HEK293 (cell line): ENCODE data around the gene NPW.

Experiments
- CTCF ChIA-PET: fragments of 350-600 bp; formaldehyde crosslinking; extraction: SDS; loops from one replicate; lab custom pipeline; 2021; ENCODE audit warnings: antibody characterized with exemption; lab: Yijun Ruan, JAX
- POLR2A ChIA-PET: fragments of 300-600 bp; formaldehyde crosslinking; extraction: SDS; loops from one replicate; lab custom pipeline; 2020; ENCODE audit warnings: antibody characterized with exemption, inconsistent platforms; lab: Yijun Ruan, JAX
- H3K27ac ChIP-seq: fragments of 200-500 bp; sonication (Bioruptor generic); 2 replicates; pipeline ENCODE4 v1.5.1; 2014; ENCODE audit warnings: low read depth, low read length, control low read depth, inconsistent platforms; ENCODE audit errors: extremely low read depth
- H3K36me3 ChIP-seq, 2 experiments: fragments of 200-500 bp in 1 of 2; sonication (Bioruptor generic) in 1 of 2; 1 replicate in 1 of 2; 2 replicates in 1 of 2; pipeline ENCODE4 v1.5.1; 2014 to 2017; ENCODE audit warnings: inconsistent platforms in 2 of 2, low read length in 2 of 2; ENCODE audit not compliant: control insufficient read depth in 2 of 2, insufficient read depth in 1 of 2
- H3K4me1 ChIP-seq: fragments of 200-500 bp; sonication (Bioruptor generic); 2 replicates; pipeline ENCODE4 v1.5.1; 2014; ENCODE audit warnings: mild to moderate bottlenecking, low read length, inconsistent platforms; ENCODE audit not compliant: control insufficient read depth, insufficient read depth
- H3K4me3 ChIP-seq: 2 replicates; pipeline ENCODE4 v1.5.1; 2011; ENCODE audit warnings: low read depth, mild to moderate bottlenecking, control low read depth, low read length, moderate library complexity
- H3K9me3 ChIP-seq: fragments of 200-500 bp; sonication (Bioruptor generic); 2 replicates; pipeline ENCODE4 v1.5.1; 2014; ENCODE audit warnings: low read depth, low read length, inconsistent platforms; ENCODE audit not compliant: control insufficient read depth, insufficient read depth
- BCL11B ChIP-seq: fragments of 450-650 bp; formaldehyde crosslinking; IDR thresholded peaks from 2 replicates; pipeline ENCODE4 v1.5.1; 2016; ENCODE audit warnings: low read depth, missing biosample characterization, missing genetic modification characterization
- GLIS1 ChIP-seq: fragments of 450-650 bp; formaldehyde crosslinking; IDR thresholded peaks from 2 replicates; pipeline ENCODE4 v1.5.1; 2016; ENCODE audit warnings: missing biosample characterization, missing genetic modification characterization
- HIC1 ChIP-seq: fragments of 450-650 bp; formaldehyde crosslinking; IDR thresholded peaks from 2 replicates; pipeline ENCODE4 v1.5.1; 2016; ENCODE audit warnings: missing biosample characterization, missing genetic modification characterization
- PATZ1 ChIP-seq: fragments of 450-650 bp; formaldehyde crosslinking; IDR thresholded peaks from 2 replicates; pipeline ENCODE4 v1.5.1; 2016; ENCODE audit warnings: missing biosample characterization, missing genetic modification characterization
- PBX3 ChIP-seq: sonication (generic); formaldehyde crosslinking; IDR thresholded peaks from 2 replicates; pipeline ENCODE4 v1.8.1; 2022; ENCODE audit warnings: mild to moderate bottlenecking, moderate library complexity, missing genetic modification reagents
- SCRT2 ChIP-seq: fragments of 450-650 bp; formaldehyde crosslinking; IDR thresholded peaks from 2 replicates; pipeline ENCODE4 v1.5.1; 2016; ENCODE audit warnings: missing biosample characterization, missing genetic modification characterization
- ZFHX2 ChIP-seq: fragments of 450-650 bp; formaldehyde crosslinking; conservative IDR thresholded peaks from 2 replicates; pipeline ENCODE4 v1.5.1; 2016; ENCODE audit warnings: missing biosample characterization, missing genetic modification characterization
- ZNF341 ChIP-seq: fragments of 450-650 bp; formaldehyde crosslinking; IDR thresholded peaks from 2 replicates; pipeline ENCODE4; 2016; ENCODE audit warnings: low read depth, missing biosample characterization, missing genetic modification characterization
- ZNF596 ChIP-seq: fragments of 450-650 bp; IDR thresholded peaks from 2 replicates; pipeline ENCODE4 v1.5.0; 2018; ENCODE audit warnings: missing biosample characterization, mild to moderate bottlenecking, missing genetic modification characterization, moderate library complexity
- ZNF639 ChIP-seq: fragments of 450-650 bp; formaldehyde crosslinking; IDR thresholded peaks from 2 replicates; pipeline ENCODE4 v1.5.1; 2016; ENCODE audit warnings: missing biosample characterization, missing genetic modification characterization
- ZNF776 ChIP-seq: fragments of 450-650 bp; formaldehyde crosslinking; IDR thresholded peaks from 2 replicates; pipeline ENCODE4 v1.5.0; 2017; ENCODE audit warnings: missing biosample characterization, missing genetic modification characterization, borderline replicate concordance
- ZSCAN30 ChIP-seq: fragments of 450-650 bp; IDR thresholded peaks from 2 replicates; pipeline ENCODE4 v1.5.1; 2018; ENCODE audit warnings: missing biosample characterization, mild to moderate bottlenecking, missing genetic modification characterization, moderate library complexity

The NPW gene

GRCh38 chr16:2038382-2039231 is 19.0 kb downstream of the NPW start (continued):
- TF ChIP-seq PBX3 (CRISPR knock-in tag): no peak

- TF ChIP-seq GLIS1 (tag by site-specific recombination): 0 out of 2 replicates have a peak, but pooled peaks have one; percentile 28
- no peak for TF ChIP-seq ZNF596 (tag by site-specific recombination)
- TF ChIP-seq HIC1 (tag by site-specific recombination): peak; percentile 29; the same call in 1 of the 2 replicates
- 0 out of 2 replicates have a peak, but pooled peaks have one; percentile 33 for TF ChIP-seq PATZ1 (tag by site-specific recombination)
- TF ChIP-seq ZFHX2: peak; percentile 41
- TF ChIP-seq ZSCAN30 (tag by site-specific recombination): no peak
- peak; percentile 54; the same call in 1 of the 2 replicates for TF ChIP-seq SCRT2 (tag by site-specific recombination)
- TF ChIP-seq ZNF776: no peak
- peak; percentile 57 for TF ChIP-seq BCL11B (tag by site-specific recombination)
- TF ChIP-seq ZNF341 (tag by site-specific recombination): 0 out of 2 replicates have a peak, but pooled peaks have one; percentile 18
- H3K4me3 ChIP-seq: no peak overlapping the region
- no peak overlapping the region for H3K27ac ChIP-seq
- H3K4me1 ChIP-seq: peaks cover 4% of the 10 kb centered on the region; the same call in 1 of the 2 replicates
- ChIA-PET POLR2A (interaction anchor here (1.3 to 2.4 kb wide), 2 partner anchors 12 to 116 kb away, joined by 6 read pairs; partner anchors contain the start of gene TRAF7), CTCF (no interaction called here)
- H3K9me3 ChIP-seq: no peaks in the 10 kb centered on the region
- peaks cover 0 to 20% of the 10 kb centered on the region in 2 experiments; a peak in 2 of 3 replicates for H3K36me3 ChIP-seq
Measured at GRCh38 chr16:2039274-2040031, 19.9 kb downstream of the NPW start.

- H3K36me3 ChIP-seq: peaks cover 0 to 20% of the 10 kb centered on the region in 2 experiments; a peak in 2 of 3 replicates
- no peaks in the 10 kb centered on the region for H3K9me3 ChIP-seq
- TF ChIP-seq HIC1 (tag by site-specific recombination) (0 out of 2 replicates have a peak, but pooled peaks have one; percentile 12), ZNF639 (tag by site-specific recombination) (no peak)
- POLR2A ChIA-PET: interaction anchor here (1.3 to 2.4 kb wide), 2 partner anchors 12 to 115 kb away, joined by 6 read pairs; partner anchors contain the start of gene TRAF7
- H3K4me1 ChIP-seq: peaks cover 4% of the 10 kb centered on the region; the same call in 1 of the 2 replicates
- no peak overlapping the region for H3K4me3 ChIP-seq
- CTCF ChIA-PET: interaction anchor here (0.5 kb wide), 1 partner anchor 1124 kb away, joined by 3 read pairs; no protein-coding TSS in a partner anchor
- no peak overlapping the region for H3K27ac ChIP-seq
Measured at GRCh38 chr16:2040041-2040786, 20.6 kb downstream of the NPW start.
